ENCODE results near the gene CAP1.

CAP1 gene

GRCh38 chr1:39995973-39996393 is 44.5 kb upstream of the CAP1 start:
- Histone ChIP-seq H3K9me3 (ENCODE audit: control insufficient read depth, low read length) (no peaks in the 10 kb centered on the region), H3K23ac (ENCODE audit: low read length in 2 of 2) (no peak overlapping the region), H3K4me2 (ENCODE audit: low read length, poor library complexity, severe bottlenecking) (no peak overlapping the region), H3K36me3 (ENCODE audit: control insufficient read depth in 1 of 2, insufficient read depth in 2 of 2, low read depth in 1 of 2, low read length in 2 of 2) (no peaks in the 10 kb centered on the region), H3K79me1 (replicated peaks; ENCODE audit: low read length, poor library complexity, severe bottlenecking) (no peaks in the 10 kb centered on the region), H2AFZ (ENCODE audit: low read depth, low read length) (no peak overlapping the region), H2BK5ac (ENCODE audit: low read depth, low read length, poor library complexity, severe bottlenecking) (no peak overlapping the region), H4K8ac (ENCODE audit: low read length) (no peak overlapping the region), H4K91ac (ENCODE audit: low read length) (no peak overlapping the region), H3K4ac (ENCODE audit: low read depth in 1 of 2, low read length in 2 of 2) (no peak overlapping the region), H3K27me3 (ENCODE audit: control insufficient read depth in 1 of 2, insufficient read depth in 1 of 2, low read length in 2 of 2) (no peaks in the 10 kb centered on the region), H3K9ac (ENCODE audit: low read length) (no peak overlapping the region), H2AK5ac (ENCODE audit: low read length, severe bottlenecking) (no peak overlapping the region), H2BK12ac (ENCODE audit: low read length in 2 of 2) (no peak overlapping the region), H3K18ac (ENCODE audit: low read depth in 1 of 2, low read length in 2 of 2) (no peak overlapping the region), H3K4me3 (ENCODE audit: insufficient read depth in 1 of 2, low read depth in 1 of 2, low read length in 2 of 2) (no peak overlapping the region), H2BK15ac (ENCODE audit: low read depth, poor library complexity, severe bottlenecking) (no peak overlapping the region), H3K4me1 (ENCODE audit: control insufficient read depth, insufficient read depth, low read depth, low read length) (peaks cover 1% of the 10 kb centered on the region), H3K14ac (ENCODE audit: low read length in 2 of 2) (no peak overlapping the region), H3K27ac (ENCODE audit: low read length, poor library complexity, severe bottlenecking) (no peak overlapping the region), H2BK120ac (ENCODE audit: low read depth, low read length) (no peak overlapping the region)
- WGBS: 78% methylated on average over 1 of the region's 1 CpG
- no peak for DNase-seq

- Histone ChIP-seq H3K79me1 (replicated peaks; ENCODE audit: low read length, poor library complexity, severe bottlenecking) (no peaks in the 10 kb centered on the region), H4K8ac (ENCODE audit: low read length) (no peak overlapping the region), H3K4me3 (ENCODE audit: insufficient read depth in 1 of 2, low read depth in 1 of 2, low read length in 2 of 2) (no peak overlapping the region), H3K36me3 (ENCODE audit: control insufficient read depth in 1 of 2, insufficient read depth in 2 of 2, low read depth in 1 of 2, low read length in 2 of 2) (no peaks in the 10 kb centered on the region), H3K4me2 (ENCODE audit: low read length, poor library complexity, severe bottlenecking) (no peak overlapping the region), H2BK12ac (ENCODE audit: low read length in 2 of 2) (no peak overlapping the region), H2BK15ac (ENCODE audit: low read depth, poor library complexity, severe bottlenecking) (no peak overlapping the region), H3K9ac (ENCODE audit: low read length) (no peak overlapping the region), H2BK5ac (ENCODE audit: low read depth, low read length, poor library complexity, severe bottlenecking) (no peak overlapping the region), H3K14ac (ENCODE audit: low read length in 2 of 2) (no peak overlapping the region), H3K27ac (ENCODE audit: low read length, poor library complexity, severe bottlenecking) (no peak overlapping the region), H3K18ac (ENCODE audit: low read depth in 1 of 2, low read length in 2 of 2) (no peak overlapping the region), H2AFZ (ENCODE audit: low read depth, low read length) (no peak overlapping the region), H3K23ac (ENCODE audit: low read length in 2 of 2) (no peak overlapping the region), H3K27me3 (ENCODE audit: control insufficient read depth in 1 of 2, insufficient read depth in 1 of 2, low read length in 2 of 2) (no peaks in the 10 kb centered on the region), H3K9me3 (ENCODE audit: control insufficient read depth, low read length) (no peaks in the 10 kb centered on the region), H3K4me1 (ENCODE audit: control insufficient read depth, insufficient read depth, low read depth, low read length) (peaks cover 1% of the 10 kb centered on the region), H4K91ac (ENCODE audit: low read length) (no peak overlapping the region), H2AK5ac (ENCODE audit: low read length, severe bottlenecking) (no peak overlapping the region), H2BK120ac (ENCODE audit: low read depth, low read length) (no peak overlapping the region), H3K4ac (ENCODE audit: low read depth in 1 of 2, low read length in 2 of 2) (no peak overlapping the region)
- no peak for DNase-seq
These were observed 44.0 kb upstream of the CAP1 start for GRCh38 chr1:39996396-39997004.

GRCh38 chr1:40001456-40001855 is 39.1 kb upstream of the CAP1 start:
- Histone ChIP-seq H4K8ac (ENCODE audit: low read length) (no peak overlapping the region), H2BK120ac (ENCODE audit: low read depth, low read length) (no peak overlapping the region), H3K27me3 (ENCODE audit: control insufficient read depth in 1 of 2, insufficient read depth in 1 of 2, low read length in 2 of 2) (no peaks in the 10 kb centered on the region), H4K91ac (ENCODE audit: low read length) (no peak overlapping the region), H2AFZ (ENCODE audit: low read depth, low read length) (no peak overlapping the region), H2AK5ac (ENCODE audit: low read length, severe bottlenecking) (no peak overlapping the region), H3K4ac (ENCODE audit: low read depth in 1 of 2, low read length in 2 of 2) (no peak overlapping the region), H3K14ac (ENCODE audit: low read length in 2 of 2) (no peak overlapping the region), H3K27ac (ENCODE audit: low read length, poor library complexity, severe bottlenecking) (no peak overlapping the region), H3K23ac (ENCODE audit: low read length in 2 of 2) (no peak overlapping the region), H3K79me1 (replicated peaks; ENCODE audit: low read length, poor library complexity, severe bottlenecking) (no peaks in the 10 kb centered on the region), H3K4me2 (ENCODE audit: low read length, poor library complexity, severe bottlenecking) (no peak overlapping the region), H3K36me3 (ENCODE audit: control insufficient read depth in 1 of 2, insufficient read depth in 2 of 2, low read depth in 1 of 2, low read length in 2 of 2) (no peaks in the 10 kb centered on the region), H2BK12ac (ENCODE audit: low read length in 2 of 2) (no peak overlapping the region), H2BK15ac (ENCODE audit: low read depth, poor library complexity, severe bottlenecking) (no peak overlapping the region), H3K9ac (ENCODE audit: low read length) (no peak overlapping the region), H3K4me3 (ENCODE audit: insufficient read depth in 1 of 2, low read depth in 1 of 2, low read length in 2 of 2) (no peak overlapping the region), H3K9me3 (ENCODE audit: control insufficient read depth, low read length) (no peaks in the 10 kb centered on the region), H3K18ac (ENCODE audit: low read depth in 1 of 2, low read length in 2 of 2) (no peak overlapping the region), H2BK5ac (ENCODE audit: low read depth, low read length, poor library complexity, severe bottlenecking) (no peak overlapping the region), H3K4me1 (ENCODE audit: control insufficient read depth, insufficient read depth, low read depth, low read length) (no peaks in the 10 kb centered on the region)
- WGBS: 100% methylated on average over 2 of the region's 2 CpGs
- DNase-seq: no peak

GRCh38 chr1:40003156-40004093 is 37.1 kb upstream of the CAP1 start:
- Histone ChIP-seq H3K4ac (ENCODE audit: low read depth in 1 of 2, low read length in 2 of 2) (no peak overlapping the region), H2AFZ (ENCODE audit: low read depth, low read length) (no peak overlapping the region)
- 81% methylated on average over 4 of the region's 10 CpGs for WGBS

More at GRCh38 chr1:40003156-40004093, 37.1 kb upstream of the CAP1 start:
- Histone ChIP-seq H3K23ac (ENCODE audit: low read length in 2 of 2) (no peak overlapping the region), H2BK15ac (ENCODE audit: low read depth, poor library complexity, severe bottlenecking) (no peak overlapping the region), H3K9ac (ENCODE audit: low read length) (no peak overlapping the region), H3K36me3 (ENCODE audit: control insufficient read depth in 1 of 2, insufficient read depth in 2 of 2, low read depth in 1 of 2, low read length in 2 of 2) (no peaks in the 10 kb centered on the region), H3K27me3 (ENCODE audit: control insufficient read depth in 1 of 2, insufficient read depth in 1 of 2, low read length in 2 of 2) (no peaks in the 10 kb centered on the region), H3K4me3 (ENCODE audit: insufficient read depth in 1 of 2, low read depth in 1 of 2, low read length in 2 of 2) (no peak overlapping the region), H3K14ac (ENCODE audit: low read length in 2 of 2) (no peak overlapping the region), H3K79me1 (replicated peaks; ENCODE audit: low read length, poor library complexity, severe bottlenecking) (no peaks in the 10 kb centered on the region), H2BK12ac (ENCODE audit: low read length in 2 of 2) (no peak overlapping the region), H4K8ac (ENCODE audit: low read length) (no peak overlapping the region), H2AK5ac (ENCODE audit: low read length, severe bottlenecking) (no peak overlapping the region), H3K4me1 (ENCODE audit: control insufficient read depth, insufficient read depth, low read depth, low read length) (no peaks in the 10 kb centered on the region), H3K9me3 (ENCODE audit: control insufficient read depth, low read length) (no peaks in the 10 kb centered on the region), H3K27ac (ENCODE audit: low read length, poor library complexity, severe bottlenecking) (no peak overlapping the region), H2BK5ac (ENCODE audit: low read depth, low read length, poor library complexity, severe bottlenecking) (no peak overlapping the region), H2BK120ac (ENCODE audit: low read depth, low read length) (no peak overlapping the region), H4K91ac (ENCODE audit: low read length) (no peak overlapping the region), H3K18ac (ENCODE audit: low read depth in 1 of 2, low read length in 2 of 2) (no peak overlapping the region), H3K4me2 (ENCODE audit: low read length, poor library complexity, severe bottlenecking) (no peak overlapping the region)
- no peak for DNase-seq
